Measurements from ENCODE around the gene RMI1.

GRCh38 chr9:83935276-83935935, 45.2 kb upstream of the RMI1 start:
- TF ChIP-seq CTCF (IDR thresholded peaks at IDR 0.05) (no peak), POLR2A (IDR thresholded peaks at IDR 0.05) (no peak)

Measured in body of pancreas (tissue), 4 donors.